ENCODE data around the gene IL10. TPM values are rescaled to one million over a fixed set of nuclear protein-coding genes. Genes with fewer than 3 reads are reported as not detected.

The IL10 gene
- total RNA-seq, 1 donor from 2014 or later, result 0.67 TPM

DNA sequence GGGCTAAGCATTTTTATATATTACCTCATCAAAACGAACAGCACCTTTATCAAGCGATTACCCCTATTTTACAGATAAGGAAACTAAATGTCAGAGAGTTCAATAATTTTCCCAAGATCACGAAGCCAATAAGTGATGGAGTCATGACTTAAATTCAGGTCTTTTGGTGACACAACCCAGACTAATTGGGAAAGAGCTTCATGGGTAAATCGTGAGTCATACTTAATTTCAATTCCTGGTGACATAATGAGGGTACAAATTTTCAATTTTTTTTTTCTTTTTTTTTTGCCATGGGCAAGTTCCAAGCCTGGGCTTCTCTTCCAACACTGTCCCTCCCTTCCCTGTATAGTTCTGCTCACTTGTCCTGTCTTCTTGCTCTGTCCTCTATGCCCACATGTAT, 30.1 kb upstream of the IL10 start:
- ATAC-seq (no peak), DNase-seq (no peak)
- no peaks in the 10 kb centered on the region for H3K27me3 ChIP-seq
- H3K4me3 ChIP-seq, result no peak overlapping the region
- TF ChIP-seq CTCF (IDR thresholded peaks at IDR 0.05), result no peak
- H3K27ac ChIP-seq, result no peak overlapping the region
- intact Hi-C loops (cut with DNase I), result no loop called here
- no peaks in the 10 kb centered on the region for H3K9me3 ChIP-seq
- H3K4me1 ChIP-seq, result no peaks in the 10 kb centered on the region
- no peaks in the 10 kb centered on the region for H3K36me3 ChIP-seq

- ATAC-seq, result no peak
Measured at GRCh38 chr1:206801467-206801866, 29.2 kb upstream of the IL10 start.

DNA sequence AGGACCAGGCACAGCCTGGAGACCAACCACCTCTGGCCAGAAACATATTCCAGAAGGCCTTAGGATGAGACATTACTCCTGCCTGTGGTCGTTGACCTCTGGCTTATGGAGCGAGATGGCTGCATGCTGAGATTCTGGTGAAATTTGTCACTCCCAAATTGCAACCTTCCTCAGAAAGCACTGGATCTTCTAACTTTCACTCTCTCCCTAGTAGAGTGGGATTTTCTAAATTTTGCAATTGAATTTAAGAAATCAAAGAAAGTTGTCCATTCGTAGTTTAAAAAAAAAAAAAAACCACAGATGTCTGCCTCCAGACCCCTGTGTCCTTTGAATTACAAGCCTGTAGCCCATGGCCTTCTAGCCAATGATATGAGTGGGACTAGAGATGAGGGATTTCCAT, 28.6 kb upstream of the IL10 start:
- no peak for ATAC-seq
- TF ChIP-seq CTCF (IDR thresholded peaks at IDR 0.05), result no peak

More at GRCh38 chr1:206801467-206801866, 29.2 kb upstream of the IL10 start:
- Histone ChIP-seq H3K4me1 (no peaks in the 10 kb centered on the region), H3K27me3 (no peaks in the 10 kb centered on the region), H3K9me3 (no peaks in the 10 kb centered on the region), H3K4me3 (no peak overlapping the region), H3K27ac (no peak overlapping the region), H3K36me3 (no peaks in the 10 kb centered on the region)
- DNase-seq, result no peak
- intact Hi-C loops (cut with DNase I), result no loop called here
- TF ChIP-seq CTCF (IDR thresholded peaks at IDR 0.05), result no peak

DNA sequence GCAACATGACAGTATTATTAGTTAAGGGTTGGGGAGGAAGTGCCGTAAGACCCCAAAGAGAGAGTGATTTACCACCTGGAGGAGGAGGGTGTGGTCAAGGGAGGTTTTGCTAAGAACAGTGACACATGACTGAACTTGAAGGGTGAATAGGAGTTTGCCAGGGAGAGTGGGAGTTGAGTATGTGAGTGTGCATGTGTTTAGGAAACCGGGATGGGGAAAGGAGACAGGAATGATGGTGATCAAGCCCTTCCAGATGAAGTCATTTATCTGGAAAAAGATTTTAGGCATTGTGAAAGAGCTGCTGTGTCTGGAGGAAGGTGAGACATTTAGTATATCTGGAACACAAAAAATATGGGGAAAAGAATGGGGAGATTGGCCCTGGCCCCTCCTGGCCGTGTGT, 28.1 kb upstream of the IL10 start:
- intact Hi-C loops (cut with DNase I), result no loop called here
- no peak for TF ChIP-seq CTCF (IDR thresholded peaks at IDR 0.05)
- ATAC-seq, result no peak

More for the DNA sequence above, 28.6 kb upstream of the IL10 start:
- Histone ChIP-seq H3K4me1 (no peaks in the 10 kb centered on the region), H3K9me3 (no peaks in the 10 kb centered on the region), H3K27ac (no peak overlapping the region), H3K36me3 (no peaks in the 10 kb centered on the region), H3K4me3 (no peak overlapping the region), H3K27me3 (no peaks in the 10 kb centered on the region)
- DNase-seq, result no peak
- intact Hi-C loops (cut with DNase I), result no loop called here

GRCh38 chr1:206799311-206799710, 27.0 kb upstream of the IL10 start:
- Histone ChIP-seq H3K27me3 (no peaks in the 10 kb centered on the region), H3K9me3 (no peaks in the 10 kb centered on the region), H3K4me1 (no peaks in the 10 kb centered on the region), H3K27ac (no peak overlapping the region), H3K36me3 (no peaks in the 10 kb centered on the region), H3K4me3 (no peak overlapping the region)
- ATAC-seq (no peak), DNase-seq (no peak)
- intact Hi-C loops (cut with DNase I), result no loop called here
- no peak for TF ChIP-seq CTCF (IDR thresholded peaks at IDR 0.05)

More for the DNA sequence above, 28.1 kb upstream of the IL10 start:
- Histone ChIP-seq H3K27me3 (no peaks in the 10 kb centered on the region), H3K36me3 (no peaks in the 10 kb centered on the region), H3K9me3 (no peaks in the 10 kb centered on the region), H3K4me1 (no peaks in the 10 kb centered on the region), H3K4me3 (no peak overlapping the region), H3K27ac (no peak overlapping the region)
- no peak for DNase-seq

DNA sequence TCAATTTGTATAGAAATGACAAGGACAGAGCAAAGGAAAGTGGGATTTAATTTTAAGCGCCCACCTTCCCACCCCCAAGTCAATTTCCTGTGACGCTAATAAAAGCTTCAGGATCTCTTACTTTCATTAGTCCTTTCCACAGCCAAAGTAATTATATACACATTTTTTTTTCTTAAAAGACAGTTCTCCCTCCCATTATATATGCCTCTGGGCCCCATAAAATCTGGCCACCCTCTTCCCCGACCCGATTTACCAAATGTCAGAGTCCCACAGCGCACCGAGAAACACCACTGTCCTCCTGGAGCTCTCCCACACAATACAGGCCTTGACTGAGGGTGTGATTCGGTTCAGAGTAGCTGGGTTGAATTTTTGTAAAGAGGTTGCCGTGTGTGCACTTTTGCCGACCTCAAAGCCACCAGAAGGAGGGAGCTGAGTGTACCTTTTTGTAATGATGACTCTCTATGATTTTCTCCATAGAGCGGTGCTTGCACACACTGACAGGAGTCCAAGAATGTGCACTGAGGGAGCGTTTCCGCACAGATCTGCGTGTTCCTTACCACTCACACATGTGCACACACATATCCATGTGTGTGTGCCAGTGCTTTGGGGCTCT, 26.2 kb upstream of the IL10 start:
- ATAC-seq (no peak), DNase-seq (no peak)
- Histone ChIP-seq H3K4me3 (no peak overlapping the region), H3K27me3 (no peaks in the 10 kb centered on the region), H3K27ac (no peak overlapping the region), H3K36me3 (no peaks in the 10 kb centered on the region), H3K9me3 (no peaks in the 10 kb centered on the region), H3K4me1 (no peaks in the 10 kb centered on the region)
- intact Hi-C loops (cut with DNase I), result no loop called here
- TF ChIP-seq CTCF (IDR thresholded peaks at IDR 0.05), result no peak
